ENCODE data around the gene HOXD3.

GRCh38 chr2:176163672-176164056, 6.6 kb downstream of the HOXD3 start:
- TF ChIP-seq POLR2A (IDR thresholded peaks at IDR 0.05) (no peak), CTCF (IDR thresholded peaks at IDR 0.05) (no peak)
